H1 (cell line): Measurements from ENCODE around the gene L3MBTL4.

Source experiments
- CTCF ChIP-seq, 3 experiments: IDR thresholded peaks; 1 replicate in 2 of 3; 2 replicates in 1 of 3; pipeline versions ENCODE4 v1.5.1 to v1.6.1; 2011; ENCODE audit warnings: low read length in 3 of 3, mild to moderate bottlenecking in 3 of 3, inconsistent platforms in 2 of 3, low read depth in 1 of 3, moderate library complexity in 1 of 3; ENCODE audit not compliant: insufficient read depth in 1 of 3; ENCODE audit errors: control extremely low read depth in 1 of 3
- EP300 ChIP-seq, 2 experiments: IDR thresholded peaks; 1 replicate in 1 of 2; 2 replicates in 1 of 2; pipeline ENCODE4 v1.6.1; 2011 to 2012; ENCODE audit warnings: low read depth in 2 of 2, low read length in 2 of 2, mild to moderate bottlenecking in 2 of 2, borderline replicate concordance in 1 of 2, inconsistent platforms in 1 of 2, moderate library complexity in 1 of 2
- EZH2 ChIP-seq: fragments of 200-600 bp; sonication (generic); IDR thresholded peaks from 2 replicates; pipeline ENCODE4 v1.7.1; 2012; ENCODE audit warnings: low read depth, mild to moderate bottlenecking, moderate library complexity, low read length, inconsistent platforms; ENCODE audit not compliant: severe bottlenecking
- FOSL1 ChIP-seq: IDR thresholded peaks from 2 replicates; pipeline ENCODE4 v1.6.1; 2011; ENCODE audit warnings: mild to moderate bottlenecking, low read depth, low read length, moderate library complexity; ENCODE audit not compliant: insufficient read depth
- JUND ChIP-seq: IDR thresholded peaks from 2 replicates; pipeline ENCODE4 v1.6.1; 2011; ENCODE audit warnings: mild to moderate bottlenecking, improper control_type of control experiment, low read length
- PHF8 ChIP-seq: fragments of 200-600 bp; sonication (generic); conservative IDR thresholded peaks from 2 replicates; pipeline ENCODE4 v1.7.1; 2012; ENCODE audit warnings: low read depth, mild to moderate bottlenecking, inconsistent platforms, low read length, moderate library complexity
- POLR2A ChIP-seq, 2 experiments: IDR thresholded peaks; 1 replicate in 1 of 2; 2 replicates in 1 of 2; pipeline ENCODE4 v1.6.1; 2011; ENCODE audit warnings: low read depth in 2 of 2, low read length in 2 of 2, mild to moderate bottlenecking in 2 of 2; ENCODE audit errors: control extremely low read depth in 1 of 2
- SAP30 ChIP-seq: fragments of 300-600 bp; sonication (generic); IDR thresholded peaks from 2 replicates; pipeline ENCODE4 v1.7.1; 2012; ENCODE audit warnings: low read length, moderate library complexity, mild to moderate bottlenecking, inconsistent platforms; ENCODE audit not compliant: insufficient read depth, insufficient replicate concordance

- TF ChIP-seq SAP30 (no peak), POLR2A (IDR thresholded peaks at IDR 0.05; ENCODE audit: control extremely low read depth in 1 of 2, low read depth in 2 of 2, low read length in 2 of 2) (no peak), CTCF (IDR thresholded peaks at IDR 0.05; ENCODE audit: control extremely low read depth in 1 of 3, insufficient read depth in 1 of 3, low read depth in 1 of 3, low read length in 3 of 3) (no peak), EZH2 (no peak), JUND (no peak), EP300 (IDR thresholded peaks at IDR 0.05; ENCODE audit: borderline replicate concordance in 1 of 2, low read depth in 2 of 2, low read length in 2 of 2) (no peak), PHF8 (no peak), FOSL1 (no peak)
Observed at GRCh38 chr18:6106091-6106685, 308.5 kb downstream of the L3MBTL4 start.
